AG10803 (cell line): ENCODE data around the gene PDYN.

ENCODE experiments used
- DNase-seq: peaks from one replicate; pipeline ENCODE4 v3.0.0; 2010; ENCODE audit warnings: low read depth
- H3K4me3 ChIP-seq: 2 replicates; pipeline ENCODE4 v1.5.1; 2011; ENCODE audit warnings: mild to moderate bottlenecking, low read length, control low read depth
- CTCF ChIP-seq: conservative IDR thresholded peaks from 2 replicates; pipeline ENCODE4 v1.5.1; 2011; ENCODE audit warnings: mild to moderate bottlenecking, low read length, control low read depth, inconsistent platforms

The PDYN gene

GRCh38 chr20:1933465-1933870 lies 60.4 kb downstream of the PDYN start:
- TF ChIP-seq CTCF: no peak
- DNase-seq: peak; percentile 84
- H3K4me3 ChIP-seq: no peak overlapping the region

- no peak for DNase-seq
- no peak for TF ChIP-seq CTCF
- H3K4me3 ChIP-seq: no peak overlapping the region
Observed at GRCh38 chr20:1932971-1933370, 60.9 kb downstream of the PDYN start.

- H3K4me3 ChIP-seq: no peak overlapping the region
- no peak for TF ChIP-seq CTCF
- no peak for DNase-seq
Observed at GRCh38 chr20:1931830-1932229, 62.0 kb downstream of the PDYN start.

GRCh38 chr20:1930165-1930564 lies 63.7 kb downstream of the PDYN start:
- H3K4me3 ChIP-seq: no peak overlapping the region
- DNase-seq: no peak
- no peak for TF ChIP-seq CTCF

- no peak for TF ChIP-seq CTCF
- H3K4me3 ChIP-seq: no peak overlapping the region
- no peak for DNase-seq
Observed at GRCh38 chr20:1929460-1929859, 64.4 kb downstream of the PDYN start.

- no peak for DNase-seq
- TF ChIP-seq CTCF: no peak
- no peak overlapping the region for H3K4me3 ChIP-seq
Observed at GRCh38 chr20:1928782-1929181, 65.1 kb downstream of the PDYN start.
